HepG2 (cell line): Measurements from ENCODE around the gene MEI1. TPM values are rescaled to one million over a fixed set of nuclear protein-coding genes. Genes with fewer than 3 reads are reported as not detected.

Experiments used
- ELF1 ChIP-seq: sonication (generic); formaldehyde crosslinking; IDR thresholded peaks from 2 replicates; pipeline ENCODE4 v1.4.0; 2020; ENCODE audit warnings: missing genetic modification reagents
- HMGXB3 ChIP-seq: sonication (generic); formaldehyde crosslinking; IDR thresholded peaks from 2 replicates; pipeline ENCODE4 v1.4.0; 2020; ENCODE audit warnings: missing genetic modification reagents, borderline replicate concordance
- KDM5B ChIP-seq: sonication (generic); formaldehyde crosslinking; IDR thresholded peaks from 2 replicates; pipeline ENCODE4 v1.4.0; 2020; ENCODE audit warnings: missing genetic modification reagents, mild to moderate bottlenecking, borderline replicate concordance
- RFX3 ChIP-seq: IDR thresholded peaks from 2 replicates; pipeline ENCODE4 v1.6.1; 2016; ENCODE audit warnings: missing biosample characterization, missing genetic modification reagents
- ZFP36L1 ChIP-seq: sonication (generic); formaldehyde crosslinking; IDR thresholded peaks from 2 replicates; pipeline ENCODE4 v1.8.0; 2022; ENCODE audit warnings: mild to moderate bottlenecking, missing genetic modification reagents, moderate library complexity
- ZNF138 ChIP-seq: sonication (generic); formaldehyde crosslinking; IDR thresholded peaks from 2 replicates; pipeline ENCODE4 v1.5.0; 2020; ENCODE audit warnings: mild to moderate bottlenecking, low read depth, missing genetic modification reagents
- ZNF296 ChIP-seq: sonication (generic); formaldehyde crosslinking; conservative IDR thresholded peaks from 2 replicates; pipeline ENCODE4 v1.5.0; 2020; ENCODE audit warnings: mild to moderate bottlenecking, missing genetic modification reagents
- polyA plus RNA-seq, 8 experiments: library from polyadenylated mRNA; depleted of rRNA in 3 of 8; stranded (reverse) in 7 of 8; unstranded in 1 of 8; fragments of >200 nt; fragmentation: Illumina TruSeq in 4 of 8; extraction: Trizol in 4 of 8; gene quantifications; 2 replicates each; pipeline versions ENCODE4 v1.2.1 to v1.2.3, GENCODE V29; 2011 to 2016; ENCODE audit warnings: low read depth in 4 of 8, missing spikeins in 1 of 8, mixed read lengths in 1 of 8; ENCODE audit not compliant: insufficient read depth in 1 of 8
- total RNA-seq, 5 experiments: library from RNA; depleted of rRNA; stranded (reverse); fragments of >200 nt; fragmentation: Illumina TruSeq; extraction: Trizol; gene quantifications; 2 replicates each; pipeline ENCODE4 v1.2.3, GENCODE V29; 2016; ENCODE audit warnings: low read depth in 1 of 5
- TF ChIP-seq, protein P1 (sequence below): sonication (generic); formaldehyde crosslinking; IDR thresholded peaks from 2 replicates; pipeline ENCODE4 v1.5.1; 2020; ENCODE audit warnings: mild to moderate bottlenecking, missing genetic modification reagents, borderline replicate concordance
- TF ChIP-seq, protein P2 (sequence below): sonication (generic); formaldehyde crosslinking; IDR thresholded peaks from 2 replicates; pipeline ENCODE4 v1.9.0; 2021; ENCODE audit warnings: missing genetic modification reagents, mild to moderate bottlenecking, borderline replicate concordance
- TF ChIP-seq, protein P3 (sequence below): sonication (generic); formaldehyde crosslinking; conservative IDR thresholded peaks from 2 replicates; pipeline ENCODE4 v1.4.0; 2020; ENCODE audit warnings: mild to moderate bottlenecking, missing genetic modification reagents, moderate library complexity
- TF ChIP-seq, protein P4 (sequence below): IDR thresholded peaks from 2 replicates; pipeline ENCODE4 v1.6.1; 2016; ENCODE audit warnings: mild to moderate bottlenecking

Gene MEI1
- total and polyA plus RNA-seq, 2 of the 13 experiments (the other 11 are each of a cell fraction or from before 2014, with no cell fraction given) = 0.75 to 1.9 TPM

- TF ChIP-seq, protein P1, sequence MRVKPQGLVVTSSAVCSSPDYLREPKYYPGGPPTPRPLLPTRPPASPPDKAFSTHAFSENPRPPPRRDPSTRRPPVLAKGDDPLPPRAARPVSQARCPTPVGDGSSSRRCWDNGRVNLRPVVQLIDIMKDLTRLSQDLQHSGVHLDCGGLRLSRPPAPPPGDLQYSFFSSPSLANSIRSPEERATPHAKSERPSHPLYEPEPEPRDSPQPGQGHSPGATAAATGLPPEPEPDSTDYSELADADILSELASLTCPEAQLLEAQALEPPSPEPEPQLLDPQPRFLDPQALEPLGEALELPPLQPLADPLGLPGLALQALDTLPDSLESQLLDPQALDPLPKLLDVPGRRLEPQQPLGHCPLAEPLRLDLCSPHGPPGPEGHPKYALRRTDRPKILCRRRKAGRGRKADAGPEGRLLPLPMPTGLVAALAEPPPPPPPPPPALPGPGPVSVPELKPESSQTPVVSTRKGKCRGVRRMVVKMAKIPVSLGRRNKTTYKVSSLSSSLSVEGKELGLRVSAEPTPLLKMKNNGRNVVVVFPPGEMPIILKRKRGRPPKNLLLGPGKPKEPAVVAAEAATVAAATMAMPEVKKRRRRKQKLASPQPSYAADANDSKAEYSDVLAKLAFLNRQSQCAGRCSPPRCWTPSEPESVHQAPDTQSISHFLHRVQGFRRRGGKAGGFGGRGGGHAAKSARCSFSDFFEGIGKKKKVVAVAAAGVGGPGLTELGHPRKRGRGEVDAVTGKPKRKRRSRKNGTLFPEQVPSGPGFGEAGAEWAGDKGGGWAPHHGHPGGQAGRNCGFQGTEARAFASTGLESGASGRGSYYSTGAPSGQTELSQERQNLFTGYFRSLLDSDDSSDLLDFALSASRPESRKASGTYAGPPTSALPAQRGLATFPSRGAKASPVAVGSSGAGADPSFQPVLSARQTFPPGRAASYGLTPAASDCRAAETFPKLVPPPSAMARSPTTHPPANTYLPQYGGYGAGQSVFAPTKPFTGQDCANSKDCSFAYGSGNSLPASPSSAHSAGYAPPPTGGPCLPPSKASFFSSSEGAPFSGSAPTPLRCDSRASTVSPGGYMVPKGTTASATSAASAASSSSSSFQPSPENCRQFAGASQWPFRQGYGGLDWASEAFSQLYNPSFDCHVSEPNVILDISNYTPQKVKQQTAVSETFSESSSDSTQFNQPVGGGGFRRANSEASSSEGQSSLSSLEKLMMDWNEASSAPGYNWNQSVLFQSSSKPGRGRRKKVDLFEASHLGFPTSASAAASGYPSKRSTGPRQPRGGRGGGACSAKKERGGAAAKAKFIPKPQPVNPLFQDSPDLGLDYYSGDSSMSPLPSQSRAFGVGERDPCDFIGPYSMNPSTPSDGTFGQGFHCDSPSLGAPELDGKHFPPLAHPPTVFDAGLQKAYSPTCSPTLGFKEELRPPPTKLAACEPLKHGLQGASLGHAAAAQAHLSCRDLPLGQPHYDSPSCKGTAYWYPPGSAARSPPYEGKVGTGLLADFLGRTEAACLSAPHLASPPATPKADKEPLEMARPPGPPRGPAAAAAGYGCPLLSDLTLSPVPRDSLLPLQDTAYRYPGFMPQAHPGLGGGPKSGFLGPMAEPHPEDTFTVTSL (CRISPR knock-in tag) = no peak
- no peak for TF ChIP-seq ZFP36L1 (CRISPR knock-in tag)
- TF ChIP-seq, protein P2, sequence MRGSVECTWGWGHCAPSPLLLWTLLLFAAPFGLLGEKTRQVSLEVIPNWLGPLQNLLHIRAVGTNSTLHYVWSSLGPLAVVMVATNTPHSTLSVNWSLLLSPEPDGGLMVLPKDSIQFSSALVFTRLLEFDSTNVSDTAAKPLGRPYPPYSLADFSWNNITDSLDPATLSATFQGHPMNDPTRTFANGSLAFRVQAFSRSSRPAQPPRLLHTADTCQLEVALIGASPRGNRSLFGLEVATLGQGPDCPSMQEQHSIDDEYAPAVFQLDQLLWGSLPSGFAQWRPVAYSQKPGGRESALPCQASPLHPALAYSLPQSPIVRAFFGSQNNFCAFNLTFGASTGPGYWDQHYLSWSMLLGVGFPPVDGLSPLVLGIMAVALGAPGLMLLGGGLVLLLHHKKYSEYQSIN (CRISPR knock-in tag) = no peak
- no peak for TF ChIP-seq ZNF296 (CRISPR knock-in tag)
- TF ChIP-seq ELF1 (CRISPR knock-in tag) = peak; percentile 53
- TF ChIP-seq RFX3 (CRISPR knock-in tag) = no peak
- TF ChIP-seq, protein P3, sequence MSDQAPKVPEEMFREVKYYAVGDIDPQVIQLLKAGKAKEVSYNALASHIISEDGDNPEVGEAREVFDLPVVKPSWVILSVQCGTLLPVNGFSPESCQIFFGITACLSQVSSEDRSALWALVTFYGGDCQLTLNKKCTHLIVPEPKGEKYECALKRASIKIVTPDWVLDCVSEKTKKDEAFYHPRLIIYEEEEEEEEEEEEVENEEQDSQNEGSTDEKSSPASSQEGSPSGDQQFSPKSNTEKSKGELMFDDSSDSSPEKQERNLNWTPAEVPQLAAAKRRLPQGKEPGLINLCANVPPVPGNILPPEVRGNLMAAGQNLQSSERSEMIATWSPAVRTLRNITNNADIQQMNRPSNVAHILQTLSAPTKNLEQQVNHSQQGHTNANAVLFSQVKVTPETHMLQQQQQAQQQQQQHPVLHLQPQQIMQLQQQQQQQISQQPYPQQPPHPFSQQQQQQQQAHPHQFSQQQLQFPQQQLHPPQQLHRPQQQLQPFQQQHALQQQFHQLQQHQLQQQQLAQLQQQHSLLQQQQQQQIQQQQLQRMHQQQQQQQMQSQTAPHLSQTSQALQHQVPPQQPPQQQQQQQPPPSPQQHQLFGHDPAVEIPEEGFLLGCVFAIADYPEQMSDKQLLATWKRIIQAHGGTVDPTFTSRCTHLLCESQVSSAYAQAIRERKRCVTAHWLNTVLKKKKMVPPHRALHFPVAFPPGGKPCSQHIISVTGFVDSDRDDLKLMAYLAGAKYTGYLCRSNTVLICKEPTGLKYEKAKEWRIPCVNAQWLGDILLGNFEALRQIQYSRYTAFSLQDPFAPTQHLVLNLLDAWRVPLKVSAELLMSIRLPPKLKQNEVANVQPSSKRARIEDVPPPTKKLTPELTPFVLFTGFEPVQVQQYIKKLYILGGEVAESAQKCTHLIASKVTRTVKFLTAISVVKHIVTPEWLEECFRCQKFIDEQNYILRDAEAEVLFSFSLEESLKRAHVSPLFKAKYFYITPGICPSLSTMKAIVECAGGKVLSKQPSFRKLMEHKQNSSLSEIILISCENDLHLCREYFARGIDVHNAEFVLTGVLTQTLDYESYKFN (CRISPR knock-in tag) = peak; percentile 28
- TF ChIP-seq, protein P4, sequence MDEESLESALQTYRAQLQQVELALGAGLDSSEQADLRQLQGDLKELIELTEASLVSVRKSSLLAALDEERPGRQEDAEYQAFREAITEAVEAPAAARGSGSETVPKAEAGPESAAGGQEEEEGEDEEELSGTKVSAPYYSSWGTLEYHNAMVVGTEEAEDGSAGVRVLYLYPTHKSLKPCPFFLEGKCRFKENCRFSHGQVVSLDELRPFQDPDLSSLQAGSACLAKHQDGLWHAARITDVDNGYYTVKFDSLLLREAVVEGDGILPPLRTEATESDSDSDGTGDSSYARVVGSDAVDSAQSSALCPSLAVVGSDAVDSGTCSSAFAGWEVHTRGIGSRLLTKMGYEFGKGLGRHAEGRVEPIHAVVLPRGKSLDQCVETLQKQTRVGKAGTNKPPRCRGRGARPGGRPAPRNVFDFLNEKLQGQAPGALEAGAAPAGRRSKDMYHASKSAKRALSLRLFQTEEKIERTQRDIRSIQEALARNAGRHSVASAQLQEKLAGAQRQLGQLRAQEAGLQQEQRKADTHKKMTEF (CRISPR knock-in tag) = peak; percentile 57; the same call in 1 of the 2 replicates
- no peak for TF ChIP-seq KDM5B (CRISPR knock-in tag)
- peak; percentile 69; the same call in 1 of the 2 replicates for TF ChIP-seq HMGXB3 (CRISPR knock-in tag)
- no peak for TF ChIP-seq ZNF138 (CRISPR knock-in tag)
Measured at GRCh38 chr22:41682033-41682807, 17.1 kb upstream of the MEI1 start (continued).
